Karpas-422 (cell line): ENCODE results near the gene TNFRSF11A. TPM values are rescaled to one million over a fixed set of nuclear protein-coding genes. Genes with fewer than 3 reads are reported as not detected.
A peak's percentile ranks its signal among the peaks of the same experiment; 100 is the strongest.

ENCODE experiments used
- DNase-seq: peaks from one replicate; pipeline ENCODE4 v3.0.0-alpha.2; 2015
- H2AFZ ChIP-seq: fragments of 200-600 bp; sonication (generic); 2 replicates; pipeline ENCODE4 v1.6.1; 2014; ENCODE audit warnings: antibody characterized with exemption, low read length, mixed read lengths
- H3K27ac ChIP-seq: fragments of 200-600 bp; sonication (generic); 2 replicates; pipeline ENCODE4 v1.5.1; 2014; ENCODE audit warnings: mild to moderate bottlenecking, low read length, moderate library complexity
- H3K27me3 ChIP-seq: fragments of 200-600 bp; sonication (generic); 2 replicates; pipeline ENCODE4 v1.6.1; 2014; ENCODE audit warnings: low read length, mixed read lengths
- H3K36me3 ChIP-seq: fragments of 200-600 bp; sonication (generic); 2 replicates; pipeline ENCODE4 v1.6.1; 2014; ENCODE audit warnings: low read length, mixed read lengths; ENCODE audit not compliant: insufficient read depth
- H3K4me1 ChIP-seq: fragments of 200-600 bp; sonication (generic); 2 replicates; pipeline ENCODE4 v1.6.1; 2014; ENCODE audit warnings: mild to moderate bottlenecking, low read length, mixed read lengths
- H3K4me2 ChIP-seq: fragments of 200-600 bp; sonication (generic); 2 replicates; pipeline ENCODE4 v1.6.1; 2014; ENCODE audit warnings: low read length, low read depth, mild to moderate bottlenecking; ENCODE audit not compliant: poor library complexity, severe bottlenecking
- H3K4me3 ChIP-seq: fragments of 200-600 bp; sonication (generic); 2 replicates; pipeline ENCODE4 v1.5.1; 2014; ENCODE audit warnings: mild to moderate bottlenecking, antibody characterized with exemption, low read length, mixed read lengths
- H3K79me2 ChIP-seq: fragments of 200-600 bp; sonication (generic); 2 replicates; pipeline ENCODE4 v1.6.1; 2014; ENCODE audit warnings: mild to moderate bottlenecking, low read length, mixed read lengths
- H3K9ac ChIP-seq: fragments of 200-600 bp; sonication (generic); 2 replicates; pipeline ENCODE4 v1.6.0; 2014; ENCODE audit warnings: low read length
- H3K9me2 ChIP-seq: fragments of 200-600 bp; sonication (generic), shearing (Covaris generic); replicated peaks from 2 replicates; pipeline ENCODE4 v1.6.0; 2014; ENCODE audit warnings: mild to moderate bottlenecking, low read length, moderate library complexity; ENCODE audit not compliant: insufficient read depth
- H3K9me3 ChIP-seq: fragments of 300-700, 200-600 bp; sonication (generic); 2 replicates; pipeline ENCODE4 v1.6.1; 2014; ENCODE audit warnings: low read length, mixed read lengths
- H4K20me1 ChIP-seq: fragments of 200-600 bp; sonication (generic); 2 replicates; pipeline ENCODE4 v1.6.1; 2014; ENCODE audit warnings: mild to moderate bottlenecking, antibody characterized with exemption, low read length, low read depth; ENCODE audit not compliant: insufficient read depth
- total RNA-seq: library from RNA; depleted of rRNA; stranded (reverse); fragments of >200 nt; shearing (Covaris generic); gene quantifications from 2 replicates; pipeline ENCODE4 v1.2.3, GENCODE V29; 2014; ENCODE audit warnings: low replicate concordance

Gene TNFRSF11A
- total RNA-seq, 1 experiment from 2014 or later, result 1.0 TPM

- DNase-seq, result no peak
- Histone ChIP-seq H3K4me1 (peaks cover 5% of the 10 kb centered on the region; the same call in 1 of the 2 replicates), H3K9ac (no peak overlapping the region)
These were observed 6.6 kb upstream of the TNFRSF11A start for GRCh38 chr18:62318228-62319180.

DNA sequence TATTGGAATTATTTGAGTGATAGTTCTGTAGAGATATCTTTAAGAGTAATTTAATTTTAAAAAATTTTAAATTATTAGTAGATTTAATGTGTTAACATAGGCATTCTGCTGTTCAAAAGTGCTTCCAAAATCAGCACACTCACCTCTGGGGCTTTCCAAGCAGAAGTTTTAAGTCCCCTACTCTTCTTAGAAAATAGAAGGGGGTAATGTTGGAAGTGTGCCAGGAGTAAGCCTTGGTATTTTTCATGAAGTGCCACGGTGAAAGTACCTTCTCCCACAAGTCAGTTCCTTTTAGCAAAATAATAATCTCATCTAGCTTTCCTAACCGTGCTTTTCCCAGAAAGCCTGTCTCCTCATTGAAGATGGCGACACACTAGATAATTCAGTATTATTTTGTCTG lies 3.9 kb upstream of the TNFRSF11A start:
- Histone ChIP-seq H3K9ac (no peak overlapping the region), H3K4me2 (no peak overlapping the region), H3K9me2 (no peaks in the 10 kb centered on the region), H4K20me1 (no peaks in the 10 kb centered on the region), H2AFZ (no peak overlapping the region), H3K4me3 (no peak overlapping the region), H3K9me3 (no peaks in the 10 kb centered on the region), H3K79me2 (no peaks in the 10 kb centered on the region), H3K27me3 (no peaks in the 10 kb centered on the region), H3K4me1 (peaks cover 25% of the 10 kb centered on the region), H3K27ac (no peak overlapping the region), H3K36me3 (no peaks in the 10 kb centered on the region)
- DNase-seq, result no peak

More at GRCh38 chr18:62318228-62319180, 6.6 kb upstream of the TNFRSF11A start:
- no peaks in the 10 kb centered on the region for H3K79me2 ChIP-seq
- no peaks in the 10 kb centered on the region for H3K9me2 ChIP-seq
- H3K4me2 ChIP-seq, result no peak overlapping the region
- H3K9me3 ChIP-seq, result no peaks in the 10 kb centered on the region
- no peaks in the 10 kb centered on the region for H3K27me3 ChIP-seq
- no peak overlapping the region for H3K27ac ChIP-seq
- H4K20me1 ChIP-seq, result no peaks in the 10 kb centered on the region
- no peak overlapping the region for H3K4me3 ChIP-seq
- H2AFZ ChIP-seq, result no peak overlapping the region
- H3K36me3 ChIP-seq, result no peaks in the 10 kb centered on the region

DNA sequence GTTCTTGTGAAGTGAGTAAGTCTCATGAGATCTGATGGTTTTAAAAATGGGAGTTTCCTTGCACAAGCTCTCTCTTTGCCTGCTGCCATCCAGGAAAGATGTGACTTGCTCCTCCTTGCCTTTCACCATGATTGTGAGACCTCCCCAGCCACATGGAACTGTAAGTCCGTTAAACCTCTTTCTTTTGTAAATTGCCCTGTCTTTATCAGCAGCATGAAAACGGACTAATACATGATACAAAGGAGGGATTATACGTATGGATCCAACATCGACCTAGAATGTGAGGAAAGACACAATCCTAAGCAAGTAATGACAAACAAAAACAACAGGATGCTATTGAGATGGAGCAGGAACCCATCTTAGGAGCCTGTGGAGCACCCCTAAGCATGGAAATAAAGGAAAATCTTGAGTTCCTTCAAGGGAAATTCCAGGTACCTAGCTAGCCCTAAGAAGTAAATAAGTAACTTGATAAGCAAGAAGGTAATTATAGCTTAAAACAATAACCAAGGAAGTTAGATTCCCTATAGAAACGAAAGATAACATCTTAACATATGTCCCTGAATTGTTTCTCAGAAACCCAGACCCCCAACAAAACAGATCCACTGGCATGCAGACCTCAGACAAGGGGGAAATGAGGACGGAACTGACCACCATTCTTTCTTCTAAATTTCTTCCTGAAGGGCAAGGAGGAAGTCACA lies 1.5 kb upstream of the TNFRSF11A start:
- no peak for DNase-seq
- Histone ChIP-seq H2AFZ (no peak overlapping the region), H3K36me3 (no peaks in the 10 kb centered on the region), H3K9ac (no peak overlapping the region), H3K27me3 (no peaks in the 10 kb centered on the region), H3K4me1 (peaks cover 25% of the 10 kb centered on the region), H3K4me2 (peak overlapping the region; percentile 49), H3K9me2 (no peaks in the 10 kb centered on the region), H4K20me1 (no peaks in the 10 kb centered on the region), H3K79me2 (no peaks in the 10 kb centered on the region), H3K27ac (no peak overlapping the region), H3K9me3 (no peaks in the 10 kb centered on the region), H3K4me3 (no peak overlapping the region)

GRCh38 chr18:62324181-62324828 lies 805 bp upstream of the TNFRSF11A start:
- Histone ChIP-seq H3K27me3 (no peaks in the 10 kb centered on the region), H3K79me2 (no peaks in the 10 kb centered on the region), H3K4me3 (peak overlapping the region; percentile 36; the same call in 1 of the 2 replicates), H2AFZ (no peak overlapping the region), H3K9ac (no peak overlapping the region), H3K9me2 (no peaks in the 10 kb centered on the region), H3K9me3 (no peaks in the 10 kb centered on the region), H3K4me2 (peak overlapping the region; percentile 49), H4K20me1 (no peaks in the 10 kb centered on the region), H3K36me3 (no peaks in the 10 kb centered on the region), H3K27ac (no peak overlapping the region), H3K4me1 (peaks cover 25% of the 10 kb centered on the region)
- DNase-seq, result no peak

GRCh38 chr18:62325806-62326645 lies 916 bp downstream of the TNFRSF11A start:
- H4K20me1 ChIP-seq, result no peaks in the 10 kb centered on the region
- H3K27me3 ChIP-seq, result no peaks in the 10 kb centered on the region
- no peaks in the 10 kb centered on the region for H3K9me3 ChIP-seq
- no peaks in the 10 kb centered on the region for H3K36me3 ChIP-seq
- H3K9ac ChIP-seq, result peak overlapping the region; percentile 57
- H3K27ac ChIP-seq, result no peak overlapping the region
- DNase-seq, result no peak
- peak overlapping the region; percentile 67 for H3K4me3 ChIP-seq
- H3K9me2 ChIP-seq, result no peaks in the 10 kb centered on the region
- H2AFZ ChIP-seq, result no peak overlapping the region; the same call in 1 of the 2 replicates
- peaks cover 19% of the 10 kb centered on the region for H3K4me1 ChIP-seq
- H3K79me2 ChIP-seq, result no peaks in the 10 kb centered on the region
- H3K4me2 ChIP-seq, result peak overlapping the region; percentile 68

- Histone ChIP-seq H3K36me3 (no peaks in the 10 kb centered on the region), H3K4me3 (no peak overlapping the region), H2AFZ (no peak overlapping the region), H4K20me1 (no peaks in the 10 kb centered on the region), H3K4me1 (peaks cover 19% of the 10 kb centered on the region), H3K9me3 (no peaks in the 10 kb centered on the region), H3K4me2 (no peak overlapping the region), H3K27ac (no peak overlapping the region), H3K27me3 (no peaks in the 10 kb centered on the region), H3K9me2 (no peaks in the 10 kb centered on the region), H3K9ac (no peak overlapping the region), H3K79me2 (no peaks in the 10 kb centered on the region)
- no peak for DNase-seq
These were observed 1.7 kb downstream of the TNFRSF11A start for GRCh38 chr18:62326646-62327348.

- no peak overlapping the region for H3K4me3 ChIP-seq
- H3K36me3 ChIP-seq, result no peaks in the 10 kb centered on the region
- peaks cover 19% of the 10 kb centered on the region for H3K4me1 ChIP-seq
- H3K27ac ChIP-seq, result no peak overlapping the region
- H4K20me1 ChIP-seq, result no peaks in the 10 kb centered on the region
- H3K4me2 ChIP-seq, result no peak overlapping the region
- no peaks in the 10 kb centered on the region for H3K79me2 ChIP-seq
- H3K9me3 ChIP-seq, result no peaks in the 10 kb centered on the region
- no peaks in the 10 kb centered on the region for H3K27me3 ChIP-seq
- H3K9me2 ChIP-seq, result no peaks in the 10 kb centered on the region
- no peak overlapping the region for H3K9ac ChIP-seq
- H2AFZ ChIP-seq, result no peak overlapping the region
- DNase-seq, result no peak
These were observed 2.9 kb downstream of the TNFRSF11A start for GRCh38 chr18:62327977-62328376.
